NT2/D1 (cell line): ENCODE results near the gene GFRA4.

Experiments
- SUZ12 ChIP-seq: IDR thresholded peaks from 2 replicates; pipeline ENCODE4 v1.6.1; 2011; ENCODE audit not compliant: insufficient read length, insufficient read depth; ENCODE audit errors: extremely low read depth
- ZNF274 ChIP-seq: IDR thresholded peaks from 2 replicates; pipeline ENCODE4 v1.6.1; 2011; ENCODE audit warnings: mild to moderate bottlenecking, low read depth, low read length

DNA sequence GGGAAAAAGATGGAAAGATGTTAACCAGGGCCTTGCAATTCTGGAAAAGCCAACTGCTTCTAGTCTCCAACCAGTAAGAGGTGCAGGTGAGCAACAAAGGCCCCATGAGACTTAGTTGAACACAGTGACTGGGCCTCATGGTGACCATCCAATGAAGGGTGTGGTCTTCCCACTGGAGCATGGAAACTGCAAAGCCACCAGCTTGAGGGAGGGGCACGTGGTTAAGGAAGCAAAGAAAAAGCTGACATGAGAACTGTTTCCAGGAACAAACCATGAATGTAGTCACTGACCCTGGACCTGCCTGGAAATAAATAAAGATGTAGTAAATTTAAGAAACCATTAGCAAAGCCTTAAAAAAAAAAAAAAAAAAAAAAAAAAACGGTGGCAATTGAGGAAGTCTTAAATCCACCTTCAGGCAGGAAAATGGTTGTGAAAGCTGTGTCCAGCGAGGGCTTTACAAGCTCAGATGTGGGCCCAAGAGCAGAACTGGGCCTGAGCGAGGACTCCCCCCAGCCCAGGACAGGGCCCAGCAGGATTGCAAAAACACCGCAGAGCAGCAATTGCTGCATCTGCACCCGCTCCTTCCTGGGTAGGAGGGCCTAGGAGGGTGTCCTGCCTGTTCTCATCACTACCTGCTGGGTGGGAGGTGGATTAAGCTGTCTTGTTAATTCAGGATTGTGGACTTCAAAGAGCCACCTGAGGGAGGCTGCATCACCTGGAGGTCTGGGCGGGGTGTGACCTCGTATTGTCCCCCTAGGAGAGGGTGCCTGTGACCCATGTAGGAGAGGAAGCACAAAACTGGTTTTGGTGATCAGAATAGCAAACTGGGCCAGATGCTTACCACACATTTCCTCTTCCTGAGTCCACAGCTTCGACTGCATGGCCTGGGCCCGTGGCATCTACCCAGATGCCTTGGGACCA is 10.3 kb downstream of the GFRA4 start:
- TF ChIP-seq SUZ12 (no peak), ZNF274 (no peak)
